Raji (cell line): Measurements from ENCODE around the gene NPAT.

ENCODE experiments used
- POLR2A ChIP-seq: IDR thresholded peaks from 2 replicates; pipeline ENCODE4 v1.6.1; 2011; ENCODE audit warnings: low read depth, low read length, control low read depth; ENCODE audit not compliant: insufficient read depth

NPAT gene

GRCh38 chr11:108222574-108223347, at the start of gene NPAT, which contains the start of gene ATM:
TSS of gene NPAT (minus strand) at chr11:108222638. CDS start at chr11:108222536, 102 bp downstream.
TSS of gene ATM (plus strand) at chr11:108223067. CDS start at chr11:108227625, 4,558 bp downstream.
- TF ChIP-seq POLR2A = peak; percentile 79

DNA sequence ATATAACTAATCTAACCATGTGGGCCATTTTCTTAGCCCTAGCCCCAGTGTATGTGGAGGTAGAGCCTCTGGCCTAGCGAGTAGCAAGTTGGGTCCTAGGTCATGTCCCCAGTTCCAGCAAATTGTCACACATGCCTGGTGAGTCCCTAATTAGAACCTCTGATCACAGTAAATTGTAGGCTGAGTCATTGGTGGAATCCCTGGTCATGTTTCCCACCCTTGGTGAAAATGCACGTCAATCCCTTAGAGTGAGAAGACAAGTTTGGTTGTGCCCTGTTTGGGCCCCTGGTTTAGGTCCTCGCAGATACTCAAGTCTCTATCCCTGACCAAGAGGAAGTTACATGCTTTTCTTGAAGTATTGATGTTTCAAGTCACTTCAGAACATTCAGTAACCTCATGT, 47.1 kb upstream of the NPAT start:
- TF ChIP-seq POLR2A = no peak

DNA sequence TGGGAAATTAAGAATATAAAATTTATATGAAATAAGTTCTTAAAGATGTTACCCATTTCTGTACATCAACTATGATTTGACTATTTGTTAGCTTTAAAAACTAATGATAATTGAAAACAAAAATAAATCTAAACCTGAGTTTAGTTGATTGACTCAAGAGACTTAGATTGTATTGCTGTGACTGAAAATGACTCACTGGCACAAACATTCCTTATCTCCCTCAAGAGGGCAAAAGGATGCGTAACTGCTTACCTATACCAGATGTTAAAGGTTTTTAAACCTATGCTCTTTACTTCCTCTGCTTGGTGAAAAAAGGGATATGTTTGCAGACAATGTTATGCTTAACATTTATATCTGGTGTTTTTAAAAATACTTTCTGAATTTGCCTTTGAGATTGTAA, 30.7 kb upstream of the NPAT start:
- no peak for TF ChIP-seq POLR2A

- TF ChIP-seq POLR2A = no peak
These were observed 24.4 kb upstream of the NPAT start for GRCh38 chr11:108246885-108247284.

DNA sequence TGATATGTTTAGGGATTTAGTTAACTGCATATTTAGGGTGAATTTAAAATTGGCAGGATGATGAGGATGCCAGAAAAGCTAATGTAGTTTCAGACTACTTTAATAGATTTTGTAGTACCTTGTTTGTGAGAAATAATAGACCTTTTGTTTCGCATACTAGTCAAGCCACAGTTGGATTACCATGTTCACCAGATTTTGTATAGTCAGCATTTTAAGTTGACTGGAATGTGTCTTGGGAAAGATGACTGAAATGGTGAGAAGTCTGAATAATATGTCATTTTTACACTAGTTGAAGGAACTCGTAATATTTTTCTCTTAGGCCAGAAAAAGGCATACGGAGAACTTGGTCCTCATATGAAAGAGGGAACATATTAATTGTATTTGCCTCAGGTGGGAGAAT, 23.9 kb upstream of the NPAT start:
- TF ChIP-seq POLR2A = no peak

GRCh38 chr11:108242422-108242821, 20.0 kb upstream of the NPAT start:
- TF ChIP-seq POLR2A = no peak

- TF ChIP-seq POLR2A = no peak
These were observed 19.0 kb upstream of the NPAT start for GRCh38 chr11:108241330-108242037.

DNA sequence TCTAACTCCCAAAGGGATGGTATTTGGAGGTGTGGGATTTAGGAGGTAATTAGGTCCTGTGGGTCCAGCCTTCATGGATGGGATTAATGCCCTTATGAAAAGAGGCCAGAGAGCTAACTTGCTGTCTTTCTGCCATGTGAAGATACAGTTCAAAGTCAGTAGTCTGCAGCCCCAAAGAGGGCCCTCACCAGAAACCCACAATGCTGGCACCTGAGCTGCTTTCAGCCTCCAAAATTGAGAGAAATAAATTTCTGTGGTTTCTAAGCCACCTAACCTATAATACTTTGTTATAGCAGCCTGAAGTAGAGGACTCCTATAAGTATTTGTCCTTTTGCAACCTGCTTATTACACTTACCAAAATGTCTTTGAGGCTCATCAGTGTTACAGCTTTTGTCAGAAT, 16.6 kb upstream of the NPAT start:
- TF ChIP-seq POLR2A = no peak

GRCh38 chr11:108237058-108237481, 14.6 kb upstream of the NPAT start:
- TF ChIP-seq POLR2A = no peak

GRCh38 chr11:108235633-108236032, 13.2 kb upstream of the NPAT start:
- no peak for TF ChIP-seq POLR2A

DNA sequence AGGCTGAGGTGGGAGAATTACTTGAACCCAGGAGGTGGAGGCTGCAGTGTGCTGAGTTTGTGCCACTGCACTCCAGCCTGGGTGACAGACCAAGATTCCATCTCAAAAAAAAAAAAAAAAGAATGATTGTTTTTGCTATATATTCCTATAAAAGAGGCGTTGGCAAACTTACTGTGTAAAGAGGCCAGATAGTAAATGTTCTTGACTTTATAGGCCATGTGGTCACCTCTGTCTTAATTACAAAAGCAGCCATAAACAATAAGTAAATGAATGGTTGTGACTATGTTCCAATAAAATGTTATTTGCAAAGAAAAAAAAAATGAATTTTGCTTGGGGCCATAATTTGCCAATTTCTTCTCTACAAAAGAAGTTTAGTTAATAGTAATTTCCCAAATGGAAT, 12.8 kb upstream of the NPAT start:
- TF ChIP-seq POLR2A = no peak

DNA sequence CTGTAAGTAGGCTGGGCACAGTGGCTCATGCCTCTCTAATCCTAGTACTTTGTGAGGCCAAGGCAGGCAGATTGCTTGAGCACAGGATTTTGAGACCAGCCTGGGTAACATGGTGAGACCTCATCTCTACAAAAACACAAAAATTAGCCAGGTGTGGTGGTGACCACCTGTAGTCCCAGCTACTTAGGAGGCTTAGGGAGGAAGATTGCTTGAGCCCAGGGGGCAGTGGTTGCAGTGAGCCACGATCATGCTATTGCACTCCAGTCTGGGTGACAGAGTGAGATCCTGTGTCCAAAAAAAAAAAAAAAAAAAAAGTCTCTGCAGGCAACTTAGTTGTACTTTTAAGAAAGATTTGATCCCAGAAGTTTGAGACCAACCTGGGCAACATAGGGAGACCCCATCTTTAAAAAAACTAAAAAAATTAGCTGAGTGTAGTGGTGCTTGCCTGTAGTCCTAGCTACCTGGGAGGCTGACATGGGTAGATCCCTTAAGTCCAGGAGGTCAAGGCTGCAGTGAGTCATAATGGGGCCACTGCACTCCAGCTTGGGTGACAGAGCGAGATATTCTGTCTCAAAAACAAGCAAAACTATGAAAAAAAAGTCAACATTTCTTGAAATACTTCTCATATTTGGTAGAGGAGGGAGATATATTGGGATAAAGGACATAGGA, 11.0 kb upstream of the NPAT start:
- TF ChIP-seq POLR2A = no peak

- TF ChIP-seq POLR2A = no peak
These were observed 5.8 kb upstream of the NPAT start for GRCh38 chr11:108228251-108228650.

GRCh38 chr11:108226036-108226435, 3.6 kb upstream of the NPAT start:
- no peak for TF ChIP-seq POLR2A

- TF ChIP-seq POLR2A = no peak
These were observed 2.7 kb upstream of the NPAT start for GRCh38 chr11:108224911-108225786.

GRCh38 chr11:108224366-108224765, 1.9 kb upstream of the NPAT start:
- TF ChIP-seq POLR2A = no peak
